Right ventricle myocardium inferior (tissue), 1 donor: Measurements from ENCODE around the gene DCC. TPM values are rescaled to one million over a fixed set of nuclear protein-coding genes. Genes with fewer than 3 reads are reported as not detected.
A peak's percentile ranks its signal among the peaks of the same experiment; 100 is the strongest.
"Not testable (repeated sequence)": the region's sequence is repeated elsewhere in the genome, so short reads cannot be mapped to it uniquely, and the experiment has no call there.

Experiments used
- ATAC-seq: fragments of 200-7000 bp; cut with Tn5 transposase; one replicate; pipeline ENCODE4 v1.9.1; 2020; ENCODE audit warnings: mild to moderate bottlenecking, moderate library complexity
- DNase-seq: peaks from one replicate; pipeline ENCODE4 v3.0.0; 2021; ENCODE audit errors: missing footprints
- intact Hi-C: fragments of 100-400 bp; cut with DNase I; formaldehyde crosslinking; loops from one replicate; pipeline ENCODE4 v1.11.0; 2022
- total RNA-seq: library from RNA; stranded (reverse); fragmentation: NEBNext Ultra II Directional; extraction: Animal tissue kit (Norgen Biotek cat#: 25700); gene quantifications from one replicate; pipeline ENCODE4 v1.2.1, GENCODE V29; 2021
- donor health status: DM: no; HTN: yes; CAD: no; lungs with severe emphysema.

Gene DCC
- total RNA-seq, 1 donor from 2014 or later, result not detected

DNA sequence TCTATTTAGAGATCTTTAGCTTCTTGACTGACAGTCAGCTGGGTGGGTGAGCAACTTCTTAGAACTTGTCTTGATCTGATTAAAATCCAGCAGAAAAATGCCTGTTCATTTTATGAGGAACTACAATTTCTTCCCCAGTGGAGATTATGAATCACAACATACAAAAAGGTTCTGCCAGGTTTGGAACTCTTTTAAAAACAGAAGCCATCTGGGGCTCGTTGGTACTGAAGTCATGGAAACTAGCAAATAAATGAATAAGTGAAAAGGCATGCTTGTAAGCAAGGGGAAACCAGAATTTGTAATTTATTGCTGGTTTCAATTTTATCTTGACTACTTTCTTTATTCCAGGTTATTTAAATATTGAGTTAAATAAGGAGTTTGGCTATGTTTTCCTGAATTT, 1117.1 kb downstream of the DCC start:
- peak; percentile 48 for ATAC-seq
- no peak for DNase-seq
- intact Hi-C loops, result no loop called here

DNA sequence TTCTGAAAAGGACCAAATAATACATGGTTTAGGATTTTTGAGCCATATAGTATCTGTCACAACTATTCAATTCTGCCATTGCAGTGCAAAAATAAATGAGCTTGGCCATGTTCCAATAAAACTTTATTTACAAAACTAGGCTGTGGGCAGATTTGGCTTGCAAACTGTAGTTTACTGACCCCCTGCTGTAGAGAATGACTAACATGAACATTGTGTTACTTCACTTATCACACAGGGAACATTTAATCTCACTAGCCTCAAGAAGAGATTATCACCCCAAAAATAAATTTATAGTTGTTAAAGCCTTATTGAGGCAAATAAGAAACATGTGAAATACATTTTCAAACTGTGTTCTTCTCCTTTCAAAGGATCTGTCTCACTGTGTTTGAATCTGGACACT, 1118.3 kb downstream of the DCC start:
- ATAC-seq, result peak; percentile 54
- no peak for DNase-seq
- intact Hi-C loops, result no loop called here

DNA sequence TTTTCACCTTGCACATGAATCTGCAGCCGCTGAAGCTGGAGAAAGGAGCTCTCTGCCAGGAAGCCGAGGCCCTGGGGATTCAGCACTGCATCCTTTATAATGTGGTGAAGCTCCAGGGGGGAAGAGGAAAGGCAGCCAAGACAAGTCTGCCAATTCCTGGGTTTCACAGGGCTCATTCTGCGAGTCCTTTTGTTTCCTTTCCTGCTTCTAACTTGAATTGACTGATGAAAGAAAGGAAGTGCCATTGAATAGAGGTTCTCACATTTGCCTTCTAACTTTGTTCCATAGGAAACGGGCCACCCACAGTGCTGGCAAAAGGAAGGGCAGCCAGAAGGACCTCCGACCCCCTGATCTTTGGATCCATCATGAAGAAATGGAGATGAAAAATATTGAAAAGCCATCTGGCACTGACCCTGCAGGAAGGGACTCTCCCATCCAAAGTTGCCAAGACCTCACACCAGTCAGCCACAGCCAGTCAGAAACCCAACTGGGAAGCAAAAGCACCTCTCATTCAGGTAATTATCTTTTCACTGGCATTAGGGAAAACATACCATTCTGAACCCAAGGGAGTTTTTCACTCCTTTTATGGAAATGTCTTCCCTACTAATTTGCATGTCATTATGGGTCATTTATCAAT, 1119.1 kb downstream of the DCC start:
- peak; percentile 63 for ATAC-seq
- DNase-seq, result peak; percentile 61
- intact Hi-C loops, result no loop called here

DNA sequence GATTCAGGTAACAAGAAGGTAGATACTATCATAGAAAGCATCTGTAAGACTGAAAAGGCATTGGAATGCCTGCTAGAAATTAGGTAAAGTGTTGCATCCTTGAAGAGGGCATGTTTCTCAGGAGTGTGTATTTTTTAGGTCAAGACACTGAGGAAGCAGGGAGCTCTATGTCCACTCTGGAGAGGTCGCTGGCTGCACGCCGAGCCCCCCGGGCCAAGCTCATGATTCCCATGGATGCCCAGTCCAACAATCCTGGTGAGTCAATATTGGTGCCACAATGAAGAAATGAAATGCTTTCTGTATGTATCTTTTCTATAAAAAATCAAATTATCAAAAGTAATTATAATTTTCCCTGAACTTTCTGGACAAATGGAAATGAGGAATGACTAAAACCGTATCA, 1127.8 kb downstream of the DCC start:
- no peak for ATAC-seq
- no peak for DNase-seq
- intact Hi-C loops, result no loop called here

DNA sequence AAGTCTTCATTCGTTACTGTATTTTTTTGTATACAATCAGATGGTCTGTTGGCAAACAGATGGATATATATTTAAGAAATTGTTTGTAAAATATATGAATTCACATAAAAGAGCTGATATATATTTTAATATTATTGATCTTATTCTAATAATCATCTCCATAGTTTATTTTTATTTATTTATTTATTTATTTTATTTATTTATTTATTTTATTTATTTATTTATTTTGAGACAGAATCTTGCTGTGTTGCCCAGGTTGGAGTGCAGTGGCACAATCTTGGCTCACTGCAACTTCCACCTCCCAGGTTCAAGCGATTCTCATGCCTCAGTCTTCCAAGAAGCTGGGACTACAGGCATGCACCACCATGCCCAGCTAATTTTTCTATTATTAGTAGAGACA, 1128.2 kb downstream of the DCC start:
- ATAC-seq, DNase-seq, intact Hi-C loops: not testable (repeated sequence)

DNA sequence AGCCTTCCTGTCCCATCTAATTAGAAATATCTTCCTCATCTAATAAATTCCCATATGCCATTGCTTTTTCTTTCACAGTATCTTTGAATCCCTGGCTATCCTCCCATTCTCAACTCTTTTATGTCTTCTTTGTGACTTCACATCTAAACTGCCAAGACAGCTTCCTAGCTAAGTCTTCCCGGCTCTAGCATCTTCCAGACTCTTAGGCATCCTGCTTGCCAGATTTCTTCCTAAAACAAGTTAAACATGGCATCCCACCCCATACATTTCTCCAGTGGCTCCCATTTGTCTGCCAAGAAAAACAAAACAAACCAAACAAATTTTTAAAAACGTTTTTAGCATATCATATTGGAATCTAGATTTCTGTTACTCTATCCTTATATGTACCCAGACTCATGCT, 1132.5 kb downstream of the DCC start:
- ATAC-seq (no peak), DNase-seq (no peak)
- intact Hi-C loops, result no loop called here

DNA sequence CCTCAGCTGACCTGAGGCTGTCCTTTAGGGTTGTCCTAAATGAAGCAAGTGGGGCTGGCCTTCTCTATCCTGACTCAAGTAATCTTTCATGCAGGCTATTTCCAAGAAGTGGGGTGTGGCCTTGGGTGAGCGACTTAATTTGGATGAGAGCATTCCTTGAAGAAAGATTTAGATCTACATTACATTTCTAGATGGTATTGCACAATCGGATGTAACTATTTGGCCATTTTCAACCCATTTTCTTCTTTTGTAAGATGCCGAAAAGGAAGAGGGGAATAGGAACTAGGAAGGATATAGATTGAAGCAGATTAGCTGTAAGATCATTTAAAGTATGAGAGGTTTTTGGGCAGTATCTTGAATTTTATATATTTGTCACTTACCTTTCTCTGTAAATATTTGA, 1138.2 kb downstream of the DCC start:
- intact Hi-C loops, result no loop called here
- no peak for ATAC-seq
- no peak for DNase-seq

DNA sequence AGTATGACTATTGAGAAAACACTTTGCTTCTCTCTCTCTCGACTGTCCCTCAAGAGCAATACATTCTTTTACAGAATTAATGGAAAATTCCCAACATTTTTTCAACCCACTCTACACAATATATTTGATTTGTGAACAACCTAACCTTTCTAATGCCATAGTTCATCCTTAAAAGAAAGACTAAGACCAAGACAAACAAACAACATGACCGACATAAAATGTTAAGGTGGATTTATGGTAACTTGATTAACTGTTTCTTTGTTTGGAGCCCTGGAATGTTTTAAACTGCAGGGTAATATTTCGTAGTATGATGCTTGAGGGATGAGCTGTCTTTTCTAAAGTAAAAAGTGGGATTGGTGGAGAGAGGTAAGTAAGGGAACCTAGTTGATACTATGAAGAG, 1146.3 kb downstream of the DCC start:
- intact Hi-C loops, result no loop called here
- ATAC-seq (no peak), DNase-seq (no peak)

DNA sequence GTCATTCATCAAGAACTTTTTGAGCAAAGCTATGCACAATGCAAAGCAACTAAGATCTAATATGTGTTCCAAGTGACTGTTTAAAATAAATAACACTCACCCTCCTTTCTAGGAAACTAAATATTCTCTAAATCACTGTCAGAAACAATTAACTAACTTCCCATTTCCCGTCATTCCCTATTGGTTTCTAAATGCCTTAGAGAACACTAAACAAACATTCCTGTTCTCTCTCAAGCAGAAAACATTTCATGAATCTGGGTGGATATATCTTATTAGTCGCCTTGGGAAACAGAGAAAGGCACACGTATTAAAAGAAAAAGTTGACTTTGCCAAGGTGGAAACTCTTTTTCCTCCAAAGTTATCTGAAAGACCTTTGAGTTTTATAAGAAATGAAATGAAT, 1149.3 kb downstream of the DCC start:
- intact Hi-C loops, result no loop called here
- ATAC-seq, result no peak
- DNase-seq, result no peak

DNA sequence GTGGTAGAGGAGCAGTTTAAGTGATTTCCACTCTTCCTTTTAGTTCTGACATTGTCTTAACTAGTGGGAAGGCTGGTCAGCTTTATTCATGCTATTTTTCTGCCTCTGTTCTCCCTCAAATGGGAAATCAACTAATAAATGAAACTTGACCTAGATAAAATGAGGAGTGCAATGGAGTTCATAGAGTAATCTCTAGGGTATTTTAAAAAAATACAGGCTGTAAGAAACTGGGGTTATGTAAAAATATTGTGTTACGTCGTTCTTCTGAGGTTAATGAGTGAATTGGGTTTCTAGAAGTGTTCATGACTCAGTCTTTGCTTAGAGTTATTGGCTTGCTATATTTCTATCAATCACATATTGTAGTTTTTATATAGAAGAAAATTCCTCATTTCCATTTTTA, 1150.0 kb downstream of the DCC start:
- no peak for ATAC-seq
- intact Hi-C loops, result loop anchor here (10.0 kb wide), 1 partner anchor 55 kb away; no protein-coding TSS in a partner anchor
- no peak for DNase-seq

DNA sequence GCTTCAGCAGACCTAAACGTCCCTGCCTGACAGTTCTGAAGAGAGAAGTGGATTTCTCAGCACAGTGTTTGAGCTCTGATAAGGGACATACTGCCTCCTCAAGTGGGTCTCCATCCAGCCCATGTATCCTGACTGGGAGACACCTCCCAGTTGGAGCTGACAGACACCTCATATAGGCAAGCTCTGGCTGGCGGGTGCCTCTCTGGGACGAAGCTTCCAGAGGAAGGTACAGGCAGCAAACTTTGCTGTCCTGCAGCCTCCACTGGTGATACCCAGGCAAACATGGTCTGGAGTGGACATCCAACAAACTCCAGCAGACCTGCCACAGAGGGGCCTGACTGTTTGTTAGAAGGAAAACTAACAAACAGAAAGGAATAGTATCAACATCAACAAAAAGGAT, 1156.0 kb downstream of the DCC start:
- no peak for ATAC-seq
- DNase-seq, result no peak
- intact Hi-C loops, result loop anchor here (10.0 kb wide), 1 partner anchor 61 kb away; no protein-coding TSS in a partner anchor

DNA sequence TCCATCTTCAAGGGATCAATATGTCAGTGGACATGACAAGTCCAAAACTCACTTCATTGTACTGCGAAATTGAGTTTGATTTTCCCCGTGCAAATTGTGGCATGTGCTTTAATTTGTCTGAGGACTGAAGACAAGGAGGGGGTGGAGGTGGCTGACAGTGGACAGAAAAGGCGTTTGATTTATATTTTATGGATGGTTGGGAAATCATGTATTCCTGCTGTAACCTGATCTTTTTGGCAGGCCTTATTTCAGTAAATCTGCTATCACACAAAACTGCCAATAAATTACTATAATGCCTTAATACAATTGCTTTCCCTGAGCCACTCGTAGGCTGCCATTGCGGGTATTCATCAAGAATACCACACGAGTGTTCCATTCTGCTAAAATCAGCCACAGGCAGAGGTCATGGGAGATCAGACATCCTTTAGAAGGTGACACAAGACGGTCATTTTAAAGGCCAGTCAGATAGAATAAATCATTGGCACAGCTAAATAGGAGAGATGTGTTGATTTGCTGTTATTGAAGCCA, 1164.0 kb downstream of the DCC start:
- intact Hi-C loops, result no loop called here
- ATAC-seq (no peak), DNase-seq (no peak)

DNA sequence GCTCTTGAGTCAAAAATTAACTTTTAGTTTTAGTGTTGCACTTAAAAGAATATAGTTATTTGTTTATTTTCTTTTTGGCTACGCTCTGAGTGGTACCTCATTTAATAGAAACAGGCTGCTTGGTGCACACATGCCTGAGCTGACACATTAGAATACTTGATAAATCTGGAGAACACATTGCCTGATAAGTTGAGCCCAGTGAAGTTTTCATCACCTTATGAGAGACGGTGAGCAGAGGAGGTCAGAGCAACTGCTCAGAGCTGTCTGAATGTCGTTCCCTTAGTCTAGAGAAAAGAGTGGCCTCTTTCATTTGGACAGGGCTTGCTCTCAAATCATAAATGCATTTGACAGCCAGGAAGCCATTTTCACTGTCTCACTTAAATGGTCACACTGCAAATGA, 1168.5 kb downstream of the DCC start:
- peak; percentile 64 for ATAC-seq
- intact Hi-C loops, result loop anchor here (1.0 kb wide), 1 partner anchor 11 kb away; no protein-coding TSS in a partner anchor
- DNase-seq, result no peak

DNA sequence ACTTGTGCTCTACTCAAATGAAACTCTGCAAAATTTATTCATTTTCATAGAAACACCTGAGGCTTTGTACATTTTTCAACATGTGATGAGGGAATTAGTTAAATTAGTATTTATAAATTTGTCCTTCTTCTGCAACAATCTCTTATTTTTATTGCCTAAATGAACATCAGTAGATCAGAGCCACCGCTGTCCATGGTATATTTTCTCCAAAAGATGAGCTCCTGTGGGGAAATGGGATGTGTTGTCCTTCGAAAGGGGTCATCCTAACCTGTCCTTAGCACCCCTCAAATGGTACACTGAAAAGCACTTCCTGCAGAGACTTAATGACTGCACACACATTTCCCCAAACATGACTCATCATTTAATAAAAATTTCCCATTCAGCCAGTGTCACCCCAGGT, 1169.9 kb downstream of the DCC start:
- DNase-seq, result no peak
- ATAC-seq, result no peak
- intact Hi-C loops, result no loop called here

DNA sequence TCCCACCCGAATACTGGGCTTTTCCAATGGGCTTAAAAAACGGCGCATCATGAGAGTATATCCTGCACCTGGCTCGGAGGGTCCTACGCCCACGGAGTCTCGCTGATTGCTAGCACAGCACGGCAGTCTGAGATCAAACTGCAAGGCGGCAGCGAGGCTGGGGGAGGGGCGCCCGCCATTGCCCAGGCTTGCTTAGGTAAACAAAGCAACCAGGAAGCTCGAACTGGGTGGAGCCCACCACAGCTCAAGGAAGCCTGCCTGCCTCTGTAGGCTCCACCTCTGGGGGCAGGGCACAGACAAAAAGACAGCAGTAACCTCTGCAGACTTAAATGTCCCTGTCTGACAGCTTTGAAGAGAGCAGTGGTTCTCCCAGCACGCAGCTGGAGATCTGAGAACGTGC, 1171.7 kb downstream of the DCC start:
- ATAC-seq, DNase-seq, intact Hi-C loops: not testable (repeated sequence)

DNA sequence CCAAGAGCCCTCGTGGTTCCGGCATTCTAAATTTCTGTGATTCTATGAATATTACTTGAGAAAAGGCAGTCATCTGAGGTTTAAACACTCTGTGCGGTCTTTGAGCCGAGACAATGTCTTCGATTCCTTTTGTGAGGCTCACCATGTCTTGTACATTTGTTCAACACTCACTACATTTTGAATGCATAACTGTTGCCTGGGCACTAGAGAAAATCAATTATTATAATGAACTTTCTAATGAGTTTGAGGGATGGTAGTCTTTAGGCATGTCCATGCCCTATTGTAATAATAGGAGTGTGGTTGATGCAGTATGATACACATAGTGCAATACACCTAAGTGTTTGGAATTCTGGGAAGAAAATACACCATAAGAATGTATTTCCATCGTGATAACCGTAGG, 1181.1 kb downstream of the DCC start:
- no peak for DNase-seq
- intact Hi-C loops, result no loop called here
- ATAC-seq, result no peak

DNA sequence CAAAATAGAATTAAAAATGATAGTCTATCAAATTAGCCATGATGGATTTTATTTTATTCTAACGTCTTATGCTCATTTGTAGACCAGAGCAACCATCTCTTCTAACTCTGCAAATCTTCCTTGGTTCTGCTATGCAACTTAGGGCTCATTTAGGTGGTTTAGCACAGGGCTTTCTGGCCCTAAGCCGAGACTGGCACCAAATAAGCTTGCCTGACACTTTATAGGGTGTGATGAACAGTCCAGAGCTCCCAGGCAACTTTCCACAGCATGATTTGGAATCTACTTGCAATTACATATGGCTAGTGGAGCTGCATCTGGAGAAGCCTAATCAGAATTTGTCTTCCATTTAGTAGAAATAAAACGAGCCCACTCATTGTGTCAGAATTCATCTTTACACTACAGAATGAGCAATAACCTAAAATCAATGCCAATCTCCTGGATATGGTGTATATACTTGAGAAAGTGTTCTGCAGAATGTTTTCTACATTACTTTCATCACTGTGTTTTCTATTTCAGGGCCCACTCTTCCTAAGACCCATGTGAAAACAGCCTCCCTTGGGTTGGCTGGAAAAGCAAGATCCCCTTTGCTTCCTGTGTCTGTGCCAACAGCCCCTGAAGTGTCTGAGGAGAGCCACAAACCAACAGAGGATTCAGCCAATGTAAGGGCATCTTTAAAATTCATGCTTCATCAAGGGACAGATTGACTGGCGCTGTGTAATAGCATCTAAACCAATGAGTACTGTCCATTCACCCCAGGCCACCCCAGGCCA, 1186.3 kb downstream of the DCC start:
- ATAC-seq (no peak), DNase-seq (no peak)
- intact Hi-C loops, result no loop called here

DNA sequence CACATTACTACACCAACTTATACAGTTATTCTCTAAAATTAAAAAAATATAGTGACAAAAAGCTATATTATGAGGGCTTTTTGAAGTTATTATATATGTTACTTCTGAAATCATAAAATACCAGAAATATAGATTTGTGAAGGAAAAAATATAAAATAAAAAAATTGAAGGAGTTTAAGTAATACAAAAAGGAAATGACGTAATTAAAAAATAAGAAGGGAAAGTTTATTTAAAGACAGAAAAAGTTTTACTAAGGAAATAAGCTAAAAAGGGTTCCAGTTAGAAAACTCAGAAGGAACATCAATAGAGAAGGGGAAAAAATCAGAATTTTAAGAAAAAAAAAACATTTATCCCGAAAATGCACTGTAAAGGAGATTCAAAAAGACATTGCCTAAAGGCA, 1187.4 kb downstream of the DCC start:
- ATAC-seq (no peak), DNase-seq (no peak)
- intact Hi-C loops, result no loop called here

DNA sequence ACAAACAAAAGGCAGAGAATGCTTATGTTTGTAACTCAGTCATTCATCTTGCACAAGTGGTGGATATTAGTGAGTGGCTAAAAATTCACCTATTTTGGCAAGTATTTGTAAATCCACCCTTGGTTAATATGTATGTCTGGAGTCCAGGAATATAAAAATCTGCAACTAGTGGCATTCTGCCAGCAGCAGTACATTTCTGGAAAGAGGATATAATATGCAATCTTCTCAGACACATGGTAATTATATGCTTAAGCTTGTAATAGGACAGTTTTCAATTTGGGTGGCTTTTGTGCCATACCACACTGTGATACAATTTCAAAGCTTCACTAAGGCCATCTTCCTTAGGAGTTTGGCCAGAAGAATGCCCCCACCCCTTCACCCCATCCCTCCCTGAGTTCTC, 1191.2 kb downstream of the DCC start:
- no peak for DNase-seq
- no peak for ATAC-seq
- intact Hi-C loops, result no loop called here

DNA sequence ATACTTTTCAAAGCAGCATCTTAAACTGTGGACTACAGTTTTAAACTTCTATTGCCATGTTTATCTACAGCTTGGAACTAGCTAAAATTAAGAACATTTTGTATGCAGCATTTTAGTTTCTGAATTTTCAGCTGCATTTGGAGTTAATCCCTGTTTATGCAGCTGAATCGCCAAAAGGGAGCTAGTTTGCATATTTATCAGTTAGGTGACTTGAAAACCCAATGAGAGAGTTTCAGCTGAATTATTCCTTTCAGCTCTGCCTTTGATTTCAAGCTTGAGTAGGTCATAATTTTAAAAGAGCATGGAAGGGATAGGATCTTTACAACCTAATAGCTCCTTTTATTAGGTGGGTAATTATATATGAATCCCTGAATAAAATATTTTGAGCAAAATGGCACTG, 1191.9 kb downstream of the DCC start:
- no peak for DNase-seq
- ATAC-seq, result no peak
- intact Hi-C loops, result no loop called here
